GM18520 (cell line): ENCODE results near the gene ASTN2.

ENCODE experiments used
- ATAC-seq: cut with Tn5 transposase; IDR thresholded peaks from one replicate; pipeline ENCODE4 v1.9.1; 2021; ENCODE audit not compliant: unreplicated experiment

Gene ASTN2

GRCh38 chr9:116411506-116411905, 1003.4 kb downstream of the ASTN2 start:
- ATAC-seq = no peak

GRCh38 chr9:116409638-116410037, 1005.2 kb downstream of the ASTN2 start:
- ATAC-seq = no peak

GRCh38 chr9:116409129-116409528, 1005.7 kb downstream of the ASTN2 start:
- no peak for ATAC-seq

GRCh38 chr9:116406469-116406868, 1008.4 kb downstream of the ASTN2 start:
- ATAC-seq = no peak

GRCh38 chr9:116405321-116405720, 1009.5 kb downstream of the ASTN2 start:
- ATAC-seq = no peak

- ATAC-seq = no peak
Observed at GRCh38 chr9:116404228-116404627, 1010.6 kb downstream of the ASTN2 start.

- ATAC-seq = no peak
Observed at GRCh38 chr9:116403171-116403570, 1011.7 kb downstream of the ASTN2 start.

- ATAC-seq = no peak
Observed at GRCh38 chr9:116395699-116396037, 1019.2 kb downstream of the ASTN2 start.

GRCh38 chr9:116394894-116395698, 1019.8 kb downstream of the ASTN2 start:
- no peak for ATAC-seq

- no peak for ATAC-seq
Observed at GRCh38 chr9:116394070-116394469, 1020.8 kb downstream of the ASTN2 start.

GRCh38 chr9:116393198-116393597, 1021.7 kb downstream of the ASTN2 start:
- ATAC-seq = no peak

GRCh38 chr9:116391306-116391900, 1023.5 kb downstream of the ASTN2 start:
- ATAC-seq = peak; percentile 2

GRCh38 chr9:116390303-116391228, 1024.3 kb downstream of the ASTN2 start:
- ATAC-seq = peak; percentile 64

- ATAC-seq = no peak
Observed at GRCh38 chr9:116389541-116390302, 1025.1 kb downstream of the ASTN2 start.

GRCh38 chr9:116387934-116388698, 1026.7 kb downstream of the ASTN2 start:
- no peak for ATAC-seq

- no peak for ATAC-seq
Observed at GRCh38 chr9:116383936-116384335, 1030.9 kb downstream of the ASTN2 start.

GRCh38 chr9:116383133-116383532, 1031.7 kb downstream of the ASTN2 start:
- ATAC-seq = no peak

GRCh38 chr9:116382053-116382452, 1032.8 kb downstream of the ASTN2 start:
- ATAC-seq = no peak

- no peak for ATAC-seq
Observed at GRCh38 chr9:116381350-116381749, 1033.5 kb downstream of the ASTN2 start.

GRCh38 chr9:116380496-116380995, 1034.3 kb downstream of the ASTN2 start:
- ATAC-seq = peak; percentile 61
